HuH-7.5 (cell line): ENCODE data around the gene GNPTG.
A peak's percentile ranks its signal among the peaks of the same experiment; 100 is the strongest.

Experiments used
- DNase-seq: peaks from one replicate; pipeline ENCODE4 v3.0.0; 2011; ENCODE audit warnings: low spot score

Gene GNPTG

DNA sequence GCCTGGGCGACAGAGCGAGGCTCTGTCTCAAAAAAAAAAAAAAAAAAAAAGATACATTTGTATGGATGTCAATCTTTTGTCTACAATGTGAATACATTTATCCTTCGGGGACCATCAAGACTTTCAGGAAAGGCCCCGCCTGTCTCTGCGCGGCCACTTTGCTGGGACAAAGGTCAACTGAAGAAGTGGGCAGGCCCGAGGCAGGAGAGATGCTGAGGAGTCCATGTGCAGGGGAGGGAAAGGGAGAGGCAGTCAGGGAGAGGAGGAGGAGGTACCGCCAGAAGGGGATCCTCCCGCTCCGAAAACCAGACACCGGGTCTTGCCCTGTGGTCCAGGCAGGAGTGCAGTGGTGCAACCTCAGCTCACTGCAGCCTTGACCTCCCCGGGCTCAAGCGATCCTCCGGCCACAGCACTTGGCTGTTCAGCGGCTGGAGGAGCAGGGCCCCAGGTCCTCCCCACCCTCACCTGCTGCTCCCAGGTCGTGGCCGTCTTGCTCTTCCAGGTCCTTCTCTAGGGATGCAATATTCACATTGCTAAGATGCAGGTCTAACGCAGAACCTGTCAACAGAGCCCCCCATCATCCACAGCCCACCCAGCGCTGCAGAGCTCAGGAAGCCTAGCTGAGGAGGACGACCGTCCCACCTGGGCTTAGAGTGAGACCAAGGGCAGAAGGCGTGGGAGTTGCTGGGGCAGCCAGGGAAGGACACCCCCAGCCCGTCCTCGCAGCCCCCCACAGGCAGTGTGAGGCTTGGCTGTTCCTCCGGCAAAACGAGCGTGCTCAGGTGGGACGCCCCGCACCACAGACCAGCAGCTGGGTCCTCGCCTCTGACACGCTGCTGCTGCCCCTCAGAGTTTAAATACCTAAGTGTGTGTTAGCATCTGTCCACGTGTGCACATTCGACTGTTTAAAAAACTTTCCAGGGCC is 19.6 kb downstream of the GNPTG start:
- DNase-seq = no peak

DNA sequence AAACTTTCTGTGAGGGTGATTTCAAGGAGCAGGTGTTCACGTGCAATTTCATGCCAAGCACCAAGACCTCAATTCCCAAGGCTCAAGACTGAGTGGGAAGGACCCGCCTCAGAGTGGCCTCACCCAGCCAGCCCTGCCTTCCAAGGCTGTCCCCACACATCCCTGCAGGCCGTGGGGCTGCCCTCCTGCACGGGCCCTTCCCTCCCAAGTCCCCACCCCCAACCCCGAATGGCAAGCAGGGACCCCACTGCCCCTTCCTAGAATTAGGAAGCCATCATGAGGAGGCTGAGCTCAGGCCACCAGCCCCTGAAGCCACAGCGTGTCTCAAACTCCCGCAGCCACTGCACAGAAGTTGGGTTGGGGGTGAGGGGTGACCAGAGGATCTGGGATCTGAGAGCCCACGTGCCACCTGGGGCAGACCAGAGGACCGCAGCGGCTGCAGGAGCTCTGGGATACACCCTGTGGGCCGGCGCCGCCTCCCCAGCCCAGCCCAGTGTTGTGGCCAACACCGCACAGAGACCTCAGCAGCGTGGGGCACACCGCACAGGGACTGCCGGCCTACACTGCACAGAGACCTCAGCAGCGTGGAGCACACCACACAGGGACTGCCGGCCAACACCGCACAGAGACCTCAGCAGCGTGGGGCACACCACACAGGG is 20.7 kb downstream of the GNPTG start:
- DNase-seq = no peak

- DNase-seq = no peak
Observed at GRCh38 chr16:1374418-1375297, 22.9 kb downstream of the GNPTG start.

GRCh38 chr16:1375298-1375640 is 23.5 kb downstream of the GNPTG start:
- no peak for DNase-seq

DNA sequence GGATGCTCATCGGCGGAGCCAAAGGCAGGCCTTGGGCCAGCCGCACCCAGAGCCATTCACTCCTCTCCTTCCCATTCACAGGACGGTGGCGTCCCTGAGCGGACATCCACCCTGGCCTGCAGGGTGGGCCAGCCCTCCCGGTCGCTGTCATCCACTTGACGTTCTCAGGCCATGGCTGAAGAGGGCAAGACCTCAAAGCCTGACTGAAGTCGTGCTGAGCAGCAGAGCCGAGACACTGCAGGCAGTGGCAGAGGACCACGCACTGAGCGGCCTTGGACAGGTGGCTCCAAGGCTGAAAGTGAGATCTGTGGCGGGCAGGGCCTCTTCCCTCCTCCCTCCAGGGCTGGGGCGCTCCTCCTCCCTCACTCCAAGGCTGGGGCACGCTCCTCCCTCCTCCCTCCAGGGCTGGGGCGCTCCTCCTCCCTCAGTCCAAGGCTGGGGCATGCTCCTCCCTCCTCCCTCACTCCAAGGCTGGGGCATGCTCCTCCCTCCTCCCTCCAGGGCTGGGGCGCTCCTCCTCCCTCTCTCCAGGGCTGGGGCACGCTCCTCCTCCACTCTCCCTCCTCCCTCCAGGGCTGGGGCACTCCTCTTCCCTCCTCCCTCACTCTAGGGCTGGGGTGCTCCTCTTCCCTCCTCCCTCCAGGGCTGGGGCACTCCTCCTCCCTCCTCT is 24.1 kb downstream of the GNPTG start:
- no peak for DNase-seq

GRCh38 chr16:1377406-1378010 is 25.8 kb downstream of the GNPTG start:
- no peak for DNase-seq

DNA sequence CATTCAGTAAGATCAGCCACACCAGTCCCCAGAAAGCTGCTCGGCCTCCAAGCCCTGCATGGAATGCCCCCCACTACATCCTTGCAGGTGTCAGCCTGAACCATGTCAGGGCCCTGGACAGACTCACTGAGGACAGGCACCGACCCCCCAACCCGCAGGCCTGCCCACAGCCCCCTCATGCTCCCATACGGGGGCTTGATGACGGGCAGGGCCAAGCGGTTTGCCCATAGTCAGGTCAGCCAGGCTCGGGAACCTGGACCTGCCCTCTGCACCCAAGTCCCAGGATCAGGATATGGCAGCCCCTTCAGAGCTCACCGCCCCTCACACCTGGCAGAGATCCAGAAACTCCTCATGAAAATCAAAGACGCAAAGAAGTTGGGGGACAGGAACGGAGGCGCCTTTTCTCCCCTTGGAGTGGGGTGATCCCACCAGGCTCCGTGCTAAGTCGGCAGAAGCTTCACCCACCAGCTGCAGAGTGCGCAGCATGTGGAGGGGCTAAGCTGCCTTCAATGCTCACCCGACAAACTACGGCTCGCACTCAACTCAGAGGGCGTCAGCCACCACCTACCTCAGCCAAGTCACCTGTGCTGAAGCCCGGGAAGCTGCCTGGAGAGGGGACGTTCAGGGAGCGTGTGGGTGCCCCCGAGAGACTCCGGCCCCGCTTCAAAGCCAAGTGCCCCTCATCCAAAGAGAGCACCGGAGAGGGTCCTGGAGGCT is 26.5 kb downstream of the GNPTG start:
- peak; percentile 41 for DNase-seq

DNA sequence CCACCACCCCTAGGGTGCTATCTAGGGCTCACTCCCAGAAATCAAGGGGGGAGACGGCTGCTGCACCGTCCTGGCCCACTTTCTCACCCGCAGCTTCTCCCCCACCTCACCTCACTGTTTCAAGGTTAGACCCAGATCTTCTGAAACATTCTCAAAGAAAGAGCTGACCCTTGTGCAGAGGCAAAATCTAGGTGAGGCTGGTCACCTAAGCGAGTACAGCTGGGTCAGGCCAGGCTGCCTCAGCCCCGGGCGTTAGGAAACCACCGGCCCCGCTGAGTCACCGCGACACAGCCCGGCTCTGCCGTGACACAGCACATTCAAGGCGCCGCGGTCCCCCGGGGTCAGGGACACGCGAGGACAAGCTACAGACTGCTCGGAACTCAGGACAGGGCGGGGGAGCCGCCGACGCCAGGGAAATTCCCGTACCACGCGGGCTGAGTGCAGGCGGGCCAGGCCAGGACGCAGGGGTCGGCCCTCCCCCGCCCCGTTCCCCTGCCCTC is 27.1 kb downstream of the GNPTG start:
- DNase-seq = peak; percentile 71

GRCh38 chr16:1379304-1380076 is 27.8 kb downstream of the GNPTG start:
- DNase-seq = peak; percentile 78

- peak; percentile 39 for DNase-seq
Observed at GRCh38 chr16:1380195-1380594, 28.5 kb downstream of the GNPTG start.

- DNase-seq = no peak
Observed at GRCh38 chr16:1381612-1382406, 30.1 kb downstream of the GNPTG start.

DNA sequence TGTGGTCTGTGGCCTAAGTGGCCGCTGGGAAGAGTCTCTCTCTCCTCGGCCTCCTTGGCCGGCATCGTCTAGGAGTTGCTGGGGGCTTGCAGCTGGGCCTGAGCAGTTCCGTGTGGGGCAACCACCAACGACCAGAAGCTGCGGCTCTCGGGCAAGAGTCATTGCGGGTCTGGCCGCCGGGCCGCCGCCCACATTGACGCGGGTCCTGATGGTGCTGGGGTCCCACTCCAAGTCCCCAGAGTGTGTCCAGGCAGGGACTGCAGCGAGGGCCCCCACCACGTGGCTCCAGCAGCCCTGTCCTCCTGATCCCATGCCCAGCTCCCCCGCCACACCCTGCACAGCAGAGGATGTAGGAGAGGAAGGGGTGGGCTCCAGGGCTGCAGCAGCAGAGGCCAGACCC is 31.8 kb downstream of the GNPTG start:
- no peak for DNase-seq

DNA sequence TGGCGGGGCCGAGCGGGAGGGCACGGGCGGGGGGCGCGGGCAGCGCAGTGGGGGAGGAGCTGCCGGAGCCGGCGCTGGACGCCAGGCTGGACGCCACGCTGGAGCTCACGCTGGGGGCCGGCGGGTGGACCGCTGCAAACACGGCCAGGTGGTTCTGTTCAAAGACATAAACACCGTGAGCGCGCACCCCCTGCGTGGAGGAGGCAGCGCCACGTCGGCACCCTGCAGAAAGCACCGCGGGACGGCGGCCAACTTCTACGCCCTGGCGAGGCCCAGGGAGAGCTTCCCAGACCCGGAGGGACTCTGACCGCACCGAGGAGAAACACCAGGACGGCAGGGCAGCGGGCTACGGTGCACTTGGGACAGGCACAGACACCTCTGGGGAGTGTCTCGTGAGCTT is 33.5 kb downstream of the GNPTG start:
- no peak for DNase-seq

- DNase-seq = no peak
Observed at GRCh38 chr16:1387331-1387730, 35.6 kb downstream of the GNPTG start.

DNA sequence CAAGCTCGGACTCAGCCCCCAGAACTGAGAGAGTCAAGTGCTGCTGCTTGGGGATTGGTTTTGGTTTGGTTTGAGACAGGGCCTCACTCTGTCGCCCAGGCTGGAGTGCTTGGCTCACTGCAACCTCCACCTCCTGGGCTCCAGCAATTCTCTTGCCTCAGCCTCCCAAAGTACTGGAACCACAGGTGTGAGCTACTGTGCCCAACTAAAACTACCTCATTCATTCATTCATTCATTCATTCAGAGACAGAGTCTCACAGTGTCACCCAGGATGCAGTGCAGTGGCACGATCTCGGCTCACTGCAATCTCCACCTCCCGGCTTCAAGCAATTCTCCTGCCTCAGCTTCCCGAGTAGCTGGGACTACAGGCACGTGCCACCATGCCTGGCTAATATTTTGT is 38.0 kb downstream of the GNPTG start:
- no peak for DNase-seq

GRCh38 chr16:1390239-1390779 is 38.6 kb downstream of the GNPTG start:
- no peak for DNase-seq

- no peak for DNase-seq
Observed at GRCh38 chr16:1392826-1393225, 41.1 kb downstream of the GNPTG start.

GRCh38 chr16:1393613-1394176 is 42.0 kb downstream of the GNPTG start:
- no peak for DNase-seq
